Hepatocyte (in vitro differentiated cells): ENCODE measurements around the gene CACNB4.

Experiments
- CTCF ChIP-seq: fragments of 200-600 bp; sonication (generic); IDR thresholded peaks from 2 replicates; pipeline ENCODE4 v1.5.1; 2016; ENCODE audit warnings: antibody characterized with exemption, mild to moderate bottlenecking; ENCODE audit not compliant: poor library complexity
- EZH2phosphoT487 ChIP-seq: fragments of 200-600 bp; sonication (generic); IDR thresholded peaks from one replicate; pipeline ENCODE4 v1.6.1; 2018; ENCODE audit warnings: antibody characterized with exemption, mild to moderate bottlenecking, low read depth, moderate library complexity; ENCODE audit not compliant: unreplicated experiment, severe bottlenecking

DNA sequence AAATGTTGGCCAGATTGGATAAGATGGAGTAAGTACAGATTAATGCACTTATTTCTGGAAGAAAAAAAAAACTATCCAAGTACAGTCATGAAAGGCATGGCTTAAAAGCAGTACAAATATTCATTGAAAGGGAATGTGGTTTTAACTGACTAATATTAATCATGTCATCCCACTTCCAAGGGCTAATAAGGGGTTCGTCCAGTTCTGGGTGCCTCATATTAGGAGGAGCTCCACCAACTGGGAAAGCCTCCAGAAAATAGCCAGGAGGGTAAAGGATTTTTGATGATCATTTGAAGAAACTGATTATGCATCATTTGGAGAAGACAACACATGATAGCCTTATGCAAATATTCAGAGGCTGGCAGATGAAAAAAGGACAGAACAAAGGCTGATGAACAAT lies 155.4 kb downstream of the CACNB4 start:
- no peak for TF ChIP-seq CTCF
- TF ChIP-seq EZH2phosphoT487, result no peak
